ENCODE results near the gene HPSE.

DNA sequence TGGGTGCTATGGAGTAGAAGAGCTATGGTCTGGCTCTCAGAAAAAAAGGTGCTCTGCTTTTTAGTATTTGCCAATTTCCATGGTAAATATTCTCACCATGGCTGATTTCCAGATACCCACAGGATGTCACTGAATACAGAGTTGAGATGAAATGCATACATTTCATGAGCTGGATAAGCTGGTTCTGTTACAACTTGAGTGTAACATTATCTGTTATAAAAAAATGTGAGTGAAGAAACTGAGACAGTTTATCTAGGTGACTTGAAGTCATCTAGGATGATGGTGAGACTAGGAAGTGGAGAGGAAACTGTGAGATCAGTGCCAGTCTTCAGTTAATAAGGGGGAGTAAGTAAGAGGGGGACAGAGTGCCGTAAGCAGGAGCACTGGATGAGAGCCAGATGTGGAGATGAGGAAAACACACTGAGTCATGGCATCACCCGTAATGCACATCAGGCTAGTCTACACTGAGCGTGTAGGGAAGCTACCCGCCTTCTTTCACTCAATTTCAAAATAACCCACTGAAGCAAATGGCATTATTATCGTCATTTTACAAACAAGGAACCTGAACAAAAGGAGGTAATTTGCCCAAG, 5.0 kb downstream of the HPSE start:
- TF ChIP-seq CTCF (IDR thresholded peaks at IDR 0.05) (no peak), POLR2A (IDR thresholded peaks at IDR 0.05) (no peak)
